PC-9 (cell line): ENCODE results near the gene AGPAT3.

Experiments used
- CTCF ChIP-seq: fragments of 200-600 bp; sonication (generic); conservative IDR thresholded peaks from 2 replicates; pipeline ENCODE4 v1.6.1; 2017; ENCODE audit warnings: mixed run types, antibody characterized with exemption, mild to moderate bottlenecking, moderate library complexity
- EZH2 ChIP-seq: fragments of 200-600 bp; sonication (generic); IDR thresholded peaks from 2 replicates; pipeline ENCODE4 v1.8.0; 2017; ENCODE audit warnings: antibody characterized with exemption, low read depth

GRCh38 chr21:43882952-43883545 lies 18.0 kb downstream of the AGPAT3 start:
- TF ChIP-seq EZH2 (no peak), CTCF (no peak)
